Fibroblast of pulmonary artery (primary cell): ENCODE measurements around the gene KIDINS220.

Experiments
- DNase-seq: peaks from one replicate; pipeline ENCODE4 v3.0.0-alpha.2; 2010; ENCODE audit warnings: low read depth
- H3K4me3 ChIP-seq: replicated peaks from 2 replicates; pipeline ENCODE4 v1.5.1; 2011; ENCODE audit warnings: low read depth, mild to moderate bottlenecking, control low read depth, low read length, moderate library complexity
- TF ChIP-seq, protein P1 (sequence below): IDR thresholded peaks from 2 replicates; pipeline ENCODE4 v1.5.1; 2011; ENCODE audit warnings: mild to moderate bottlenecking, control low read depth, low read length, inconsistent platforms; ENCODE audit errors: missing control alignments

The KIDINS220 gene

DNA sequence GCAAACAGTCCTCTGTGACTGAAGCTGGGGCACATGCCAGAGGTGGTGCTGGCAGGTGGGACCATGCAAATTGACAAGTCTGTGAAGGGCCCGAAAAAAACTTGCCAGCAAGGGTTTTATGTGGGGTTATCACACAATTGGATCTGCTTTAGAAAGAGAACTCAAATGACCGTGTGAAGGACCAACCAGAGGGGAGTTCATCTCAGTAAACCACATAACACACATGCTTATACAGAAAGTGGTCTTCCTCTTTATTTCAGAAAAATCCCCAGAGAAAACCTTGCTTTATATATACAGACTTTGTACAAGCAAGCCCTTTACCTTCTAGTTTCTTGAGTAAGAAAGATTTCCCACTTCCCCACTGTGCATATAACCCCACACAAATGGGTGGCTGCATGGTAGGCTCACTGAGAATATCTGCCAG lies 46.7 kb downstream of the KIDINS220 start:
- no peak for DNase-seq
- TF ChIP-seq, protein P1, sequence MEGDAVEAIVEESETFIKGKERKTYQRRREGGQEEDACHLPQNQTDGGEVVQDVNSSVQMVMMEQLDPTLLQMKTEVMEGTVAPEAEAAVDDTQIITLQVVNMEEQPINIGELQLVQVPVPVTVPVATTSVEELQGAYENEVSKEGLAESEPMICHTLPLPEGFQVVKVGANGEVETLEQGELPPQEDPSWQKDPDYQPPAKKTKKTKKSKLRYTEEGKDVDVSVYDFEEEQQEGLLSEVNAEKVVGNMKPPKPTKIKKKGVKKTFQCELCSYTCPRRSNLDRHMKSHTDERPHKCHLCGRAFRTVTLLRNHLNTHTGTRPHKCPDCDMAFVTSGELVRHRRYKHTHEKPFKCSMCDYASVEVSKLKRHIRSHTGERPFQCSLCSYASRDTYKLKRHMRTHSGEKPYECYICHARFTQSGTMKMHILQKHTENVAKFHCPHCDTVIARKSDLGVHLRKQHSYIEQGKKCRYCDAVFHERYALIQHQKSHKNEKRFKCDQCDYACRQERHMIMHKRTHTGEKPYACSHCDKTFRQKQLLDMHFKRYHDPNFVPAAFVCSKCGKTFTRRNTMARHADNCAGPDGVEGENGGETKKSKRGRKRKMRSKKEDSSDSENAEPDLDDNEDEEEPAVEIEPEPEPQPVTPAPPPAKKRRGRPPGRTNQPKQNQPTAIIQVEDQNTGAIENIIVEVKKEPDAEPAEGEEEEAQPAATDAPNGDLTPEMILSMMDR, result no peak
- no peak overlapping the region for H3K4me3 ChIP-seq

DNA sequence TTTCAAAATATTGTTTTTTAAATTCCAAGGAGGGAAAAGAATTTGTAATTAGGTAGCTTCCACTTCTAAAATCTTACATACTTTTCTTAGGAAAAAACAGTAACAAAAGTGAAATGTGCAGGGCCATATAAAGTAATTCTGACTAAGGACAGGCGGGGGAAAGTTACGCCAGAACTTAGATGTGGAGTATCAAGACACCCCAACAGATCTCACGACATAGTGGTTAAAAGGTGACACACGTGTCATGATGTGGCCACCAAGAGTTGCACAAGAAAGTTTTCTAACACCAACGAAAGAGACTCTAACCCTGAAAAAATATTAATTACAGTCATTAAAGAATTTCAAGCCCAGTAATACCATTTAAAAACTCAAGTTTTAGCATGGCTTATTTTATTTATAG lies 51.0 kb downstream of the KIDINS220 start:
- TF ChIP-seq, protein P1, result no peak
- no peak overlapping the region for H3K4me3 ChIP-seq
- no peak for DNase-seq

DNA sequence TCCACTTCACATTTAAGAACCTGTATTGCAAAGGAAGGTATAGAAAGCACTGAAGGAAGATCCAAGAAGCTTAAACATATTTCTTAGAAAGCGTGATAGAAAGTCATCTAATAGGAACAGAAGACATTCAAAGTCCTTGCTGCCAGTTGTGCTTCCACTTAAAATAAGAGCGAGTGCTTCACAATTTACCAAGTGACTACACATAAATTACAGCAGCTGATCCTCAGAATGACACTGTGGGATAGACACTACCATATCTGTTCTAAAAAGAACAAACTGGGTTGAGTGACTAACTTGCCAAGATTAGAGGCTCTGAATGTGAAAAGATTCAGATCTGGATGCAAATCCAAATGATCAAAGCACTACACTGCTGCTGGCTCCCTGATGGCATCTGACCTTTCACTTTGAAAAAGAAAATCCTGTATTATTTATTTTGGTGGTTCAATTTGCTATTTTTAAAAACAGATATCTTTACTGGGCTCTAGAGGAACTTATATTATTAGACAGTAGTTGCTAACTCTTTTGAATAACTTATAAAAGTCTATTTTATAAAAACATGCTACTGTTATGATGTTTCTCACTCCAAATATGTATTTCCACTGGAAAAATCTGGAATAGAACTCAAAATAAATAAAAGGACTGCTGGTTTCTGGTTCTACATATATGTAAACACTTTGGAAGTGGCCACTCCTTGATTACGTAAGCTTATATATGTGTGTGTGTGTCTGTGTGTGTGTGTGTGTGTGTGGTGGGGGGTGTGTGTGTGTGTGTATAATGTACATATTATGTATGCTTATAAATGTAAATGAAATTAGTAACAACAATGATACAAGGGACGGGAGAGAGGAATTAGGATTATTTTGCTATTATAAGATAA lies 57.4 kb downstream of the KIDINS220 start:
- TF ChIP-seq, protein P1, result no peak
- H3K4me3 ChIP-seq, result no peak overlapping the region
- DNase-seq, result no peak

DNA sequence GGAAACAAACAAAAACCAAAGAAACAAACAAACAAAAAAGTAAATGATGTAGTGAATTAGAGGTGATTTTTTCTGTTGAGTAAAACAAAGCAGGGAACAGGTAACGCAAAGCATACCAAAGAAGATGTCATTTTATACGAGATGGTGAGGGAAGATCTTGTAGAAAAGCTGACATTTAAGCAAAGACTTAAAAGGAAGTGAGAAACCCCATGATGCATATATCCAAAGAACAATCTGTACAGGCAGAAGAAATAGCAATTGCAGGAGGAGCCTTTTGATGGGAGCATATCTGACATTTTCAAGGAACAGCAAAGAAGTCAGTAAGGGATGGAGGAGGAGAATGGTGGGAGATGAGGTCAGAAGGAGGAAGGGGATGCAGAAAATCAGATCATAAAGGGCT lies 63.0 kb downstream of the KIDINS220 start:
- DNase-seq, result no peak
- no peak overlapping the region for H3K4me3 ChIP-seq
- TF ChIP-seq, protein P1, result no peak

DNA sequence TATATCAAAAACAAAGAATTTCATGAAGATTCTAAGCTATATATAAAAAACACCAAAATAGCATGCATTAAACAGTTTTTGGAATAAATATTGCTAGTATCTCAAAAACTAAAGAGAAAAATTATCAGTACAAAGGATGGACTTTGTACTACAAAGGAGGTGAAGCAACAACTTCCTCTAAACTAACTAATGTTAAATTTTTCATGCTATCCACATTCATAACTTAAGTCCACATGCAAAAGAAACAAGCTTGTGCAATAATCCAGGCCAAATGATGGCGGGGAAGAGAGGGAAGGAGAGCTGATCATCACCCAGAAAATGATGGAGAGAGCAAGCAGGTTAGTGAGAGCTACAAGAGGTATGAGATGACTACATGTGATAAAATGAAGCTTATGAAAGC lies 70.1 kb downstream of the KIDINS220 start:
- H3K4me3 ChIP-seq, result no peak overlapping the region
- TF ChIP-seq, protein P1, result no peak
- DNase-seq, result peak; percentile 7

DNA sequence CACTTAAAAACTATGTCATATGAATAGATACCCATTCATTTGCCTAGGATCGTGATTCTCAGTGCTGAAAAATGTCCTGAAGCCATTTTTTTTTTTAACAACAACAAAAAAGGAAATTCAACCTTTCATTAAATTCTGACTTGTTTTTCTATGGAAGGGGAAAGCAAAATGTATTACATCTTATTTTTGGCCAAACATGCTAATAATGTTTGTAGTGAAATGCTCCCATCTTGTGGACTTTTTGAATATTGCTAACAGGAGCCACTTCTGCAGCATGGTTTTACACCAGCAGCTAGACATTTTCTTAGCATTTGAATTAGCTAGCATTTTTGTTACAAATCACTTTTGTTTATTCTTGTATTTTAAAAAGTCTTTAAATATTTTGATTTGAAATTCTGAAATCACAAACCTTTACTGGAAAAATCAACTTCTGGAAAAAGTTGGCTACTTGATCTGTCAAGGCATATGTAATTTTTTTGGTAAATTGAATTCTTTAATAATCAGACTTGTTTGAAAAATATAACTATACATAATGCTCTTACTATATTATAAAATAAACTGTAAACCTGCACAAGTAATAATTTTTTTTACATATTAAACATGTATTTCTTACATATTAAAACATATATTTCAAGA lies 75.8 kb downstream of the KIDINS220 start:
- TF ChIP-seq, protein P1, result peak; percentile 63
- H3K4me3 ChIP-seq, result no peak overlapping the region
- DNase-seq, result peak; percentile 64
